Prostate gland (tissue), 2 donors: ENCODE results near the gene ANTKMT. TPM values are rescaled to one million over a fixed set of nuclear protein-coding genes. Genes with fewer than 3 reads are reported as not detected.
A peak's percentile ranks its signal among the peaks of the same experiment; 100 is the strongest.

Source experiments
- DNase-seq: peaks from one replicate; pipeline ENCODE4 v3.0.0-alpha.2; 2019; ENCODE audit warnings: low spot score
- H3K27ac ChIP-seq, 2 donors: fragments of 200-600 bp; sonication (generic); 2 replicates each; pipeline ENCODE4 v1.5.1; 2017 to 2019
- H3K27me3 ChIP-seq: fragments of 200-600 bp; sonication (generic); replicated peaks from 2 replicates; pipeline ENCODE4 v1.5.1; 2019; ENCODE audit not compliant: insufficient read depth
- H3K36me3 ChIP-seq, 2 donors: fragments of 200-600 bp; sonication (generic); 1 replicate in 1 of 2; 2 replicates in 1 of 2; pipeline versions ENCODE4 v1.5.1 to v1.8.1; 2017 to 2019
- H3K4me1 ChIP-seq: fragments of 200-600 bp; sonication (generic); replicated peaks from 2 replicates; pipeline ENCODE4 v1.5.1; 2019
- H3K4me3 ChIP-seq, 2 donors: fragments of 200-600 bp; sonication (generic); 2 replicates each; pipeline ENCODE4 v1.5.1; 2017 to 2019
- H3K9me3 ChIP-seq: fragments of 200-600 bp; sonication (generic); 2 replicates; pipeline ENCODE4 v1.5.1; 2017
- POLR2A ChIP-seq: fragments of 450-650 bp; IDR thresholded peaks from one replicate; pipeline ENCODE4 v1.6.1; 2016; ENCODE audit warnings: antibody characterized with exemption, mild to moderate bottlenecking
- POLR2AphosphoS5 ChIP-seq: sonication (generic); formaldehyde crosslinking; IDR thresholded peaks from one replicate; pipeline ENCODE4 v1.6.1; 2017; ENCODE audit warnings: antibody characterized with exemption
- WGBS: methylation state at CpG from one replicate; pipeline ENCODE4 v1.1.5; 2018; 5-methylcytosine and 5-hydroxymethylcytosine counted together
- intact Hi-C: fragments of 100-400 bp; cut with DNase I; formaldehyde crosslinking; loops from one replicate; pipeline ENCODE4 v1.14.2; 2022
- total RNA-seq, 2 donors: library from RNA; depleted of rRNA; stranded (reverse); fragments of >200 nt; gene quantifications; one replicate each; pipeline ENCODE4 v1.1.0, GENCODE V29; 2016
- TF ChIP-seq, protein P1 (sequence below), 4 experiments: fragments of 200-600 bp in 2 of 4; fragments of 450-650 bp in 2 of 4; sonication (generic) in 2 of 4; IDR thresholded peaks; 1 replicate in 3 of 4; 2 replicates in 1 of 4; pipeline ENCODE4 v1.5.1; 2016 to 2019; ENCODE audit warnings: antibody characterized with exemption in 4 of 4, mild to moderate bottlenecking in 2 of 4, moderate library complexity in 2 of 4

The ANTKMT gene
- total RNA-seq, 2 donors from 2014 or later = 55.3 to 73.1 TPM

DNA sequence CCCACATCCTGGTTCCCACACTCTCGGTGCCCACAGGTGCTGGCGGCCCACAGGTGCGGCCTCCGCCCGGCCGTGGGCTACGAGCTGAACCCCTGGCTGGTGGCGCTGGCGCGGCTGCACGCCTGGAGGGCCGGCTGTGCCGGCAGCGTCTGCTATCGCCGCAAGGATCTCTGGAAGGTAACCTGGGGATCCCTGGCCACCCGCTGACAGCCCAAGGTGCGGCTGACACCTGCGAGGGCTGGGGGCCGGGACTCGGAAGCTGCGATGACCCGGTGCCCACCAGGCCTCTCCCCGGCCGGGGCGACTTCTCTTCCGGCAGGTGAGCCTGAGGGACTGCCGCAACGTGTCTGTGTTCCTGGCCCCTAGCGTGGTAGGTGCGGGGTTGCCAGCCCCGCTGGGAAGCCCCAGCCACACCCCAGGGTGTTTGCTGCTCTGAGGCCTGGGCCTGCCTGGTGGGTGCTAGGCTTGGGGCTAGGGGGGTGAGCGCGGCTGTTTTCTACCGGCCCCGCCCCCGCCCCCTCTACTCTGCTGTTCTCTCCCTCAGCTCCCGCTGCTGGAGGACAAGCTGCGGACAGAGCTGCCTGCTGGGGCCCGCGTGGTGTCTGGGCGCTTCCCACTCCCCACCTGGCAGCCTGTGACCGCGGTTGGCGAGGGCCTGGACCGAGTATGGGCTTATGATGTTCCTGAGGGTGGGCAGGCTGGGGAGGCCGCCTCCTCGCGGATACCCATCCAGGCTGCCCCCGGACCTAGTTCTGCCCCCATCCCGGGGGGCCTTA is 1.0 kb downstream of the ANTKMT start:
- no peaks in the 10 kb centered on the region for H3K36me3 ChIP-seq
- no peak for DNase-seq
- H3K4me3 ChIP-seq = peak overlapping the region; percentile 61 to 79
- intact Hi-C loops = no loop called here
- H3K4me1 ChIP-seq = peaks cover 15% of the 10 kb centered on the region
- WGBS = 89% methylated on average over 46 of the region's 51 CpGs
- H3K27ac ChIP-seq = peak overlapping the region in 1 of 2 donors; percentile 76
- no peaks in the 10 kb centered on the region for H3K9me3 ChIP-seq
- TF ChIP-seq POLR2AphosphoS5 (no peak), POLR2A (no peak)
- TF ChIP-seq, protein P1, sequence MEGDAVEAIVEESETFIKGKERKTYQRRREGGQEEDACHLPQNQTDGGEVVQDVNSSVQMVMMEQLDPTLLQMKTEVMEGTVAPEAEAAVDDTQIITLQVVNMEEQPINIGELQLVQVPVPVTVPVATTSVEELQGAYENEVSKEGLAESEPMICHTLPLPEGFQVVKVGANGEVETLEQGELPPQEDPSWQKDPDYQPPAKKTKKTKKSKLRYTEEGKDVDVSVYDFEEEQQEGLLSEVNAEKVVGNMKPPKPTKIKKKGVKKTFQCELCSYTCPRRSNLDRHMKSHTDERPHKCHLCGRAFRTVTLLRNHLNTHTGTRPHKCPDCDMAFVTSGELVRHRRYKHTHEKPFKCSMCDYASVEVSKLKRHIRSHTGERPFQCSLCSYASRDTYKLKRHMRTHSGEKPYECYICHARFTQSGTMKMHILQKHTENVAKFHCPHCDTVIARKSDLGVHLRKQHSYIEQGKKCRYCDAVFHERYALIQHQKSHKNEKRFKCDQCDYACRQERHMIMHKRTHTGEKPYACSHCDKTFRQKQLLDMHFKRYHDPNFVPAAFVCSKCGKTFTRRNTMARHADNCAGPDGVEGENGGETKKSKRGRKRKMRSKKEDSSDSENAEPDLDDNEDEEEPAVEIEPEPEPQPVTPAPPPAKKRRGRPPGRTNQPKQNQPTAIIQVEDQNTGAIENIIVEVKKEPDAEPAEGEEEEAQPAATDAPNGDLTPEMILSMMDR (IDR thresholded peaks at IDR 0.05) = no peak
- H3K27me3 ChIP-seq = no peaks in the 10 kb centered on the region

DNA sequence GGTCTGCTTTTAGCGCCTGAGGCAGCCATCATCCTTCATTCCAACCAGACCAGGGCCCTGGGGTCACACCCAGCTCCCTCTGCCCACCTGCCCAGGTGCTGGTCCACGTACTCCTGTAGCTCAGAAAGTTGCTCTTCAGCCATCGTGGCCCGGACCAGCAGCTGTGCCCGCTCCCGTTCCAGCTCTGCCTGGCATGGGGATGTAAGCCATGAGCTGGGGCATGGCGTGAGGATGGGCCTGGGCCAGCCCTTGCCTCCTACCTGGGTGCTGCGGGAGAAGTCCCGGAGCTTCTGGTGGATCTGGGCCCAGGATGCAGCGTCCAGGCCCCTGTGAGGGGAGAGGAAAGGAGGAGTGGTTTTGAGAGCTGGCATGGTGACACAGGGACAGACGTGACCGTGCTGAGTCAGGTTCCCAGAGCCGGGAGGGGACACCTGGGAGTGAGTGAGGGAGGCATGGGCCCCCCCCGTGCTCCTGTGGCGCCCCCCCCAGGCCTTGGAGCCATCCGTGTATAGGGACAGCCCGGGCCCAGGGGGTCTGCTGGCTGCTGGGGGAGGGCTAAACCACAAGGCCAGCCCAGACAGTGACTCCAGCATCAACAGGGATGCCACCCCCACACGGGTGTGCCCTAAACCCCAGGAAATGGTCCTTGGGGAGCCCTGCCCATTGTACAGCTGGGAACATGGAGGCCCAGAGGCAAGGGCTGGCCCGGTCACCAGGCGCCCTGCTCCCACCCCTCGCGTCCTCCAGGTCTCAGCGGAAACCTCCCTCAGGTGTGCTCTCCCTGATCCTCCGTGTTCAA is 2.1 kb downstream of the ANTKMT start:
- TF ChIP-seq, protein P1 (IDR thresholded peaks at IDR 0.05) = no peak
- no peak for TF ChIP-seq POLR2A
- intact Hi-C loops = no loop called here
- H3K4me3 ChIP-seq = no peak overlapping the region
- peaks cover 25% of the 10 kb centered on the region for H3K4me1 ChIP-seq
- no peaks in the 10 kb centered on the region for H3K9me3 ChIP-seq
- H3K27ac ChIP-seq = no peak overlapping the region
- no peak for DNase-seq
- H3K36me3 ChIP-seq = no peaks in the 10 kb centered on the region
- WGBS = 85% methylated on average over 24 of the region's 24 CpGs
- H3K27me3 ChIP-seq = no peaks in the 10 kb centered on the region

DNA sequence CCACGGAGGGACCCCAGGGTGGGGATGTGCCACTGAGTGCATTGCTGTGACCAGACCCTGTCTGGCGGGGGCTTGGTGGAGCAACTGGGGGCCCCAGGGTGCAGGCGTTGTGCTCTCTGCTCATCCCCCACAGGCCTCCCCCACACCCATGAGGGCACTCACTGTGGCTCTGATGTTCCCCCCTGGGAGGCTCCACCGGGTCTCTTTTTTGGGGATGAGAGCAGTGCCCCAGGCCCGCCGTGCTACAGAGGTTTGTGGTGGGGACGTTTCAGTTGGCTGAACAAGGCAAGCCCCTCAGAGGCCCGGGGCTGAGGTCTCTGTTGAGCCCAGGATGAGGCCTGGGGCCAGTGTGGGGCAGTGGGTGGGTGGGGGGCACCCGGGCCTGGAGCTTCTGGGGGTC is 2.7 kb downstream of the ANTKMT start:
- Histone ChIP-seq H3K4me3 (no peak overlapping the region), H3K36me3 (no peaks in the 10 kb centered on the region), H3K9me3 (no peaks in the 10 kb centered on the region), H3K27me3 (no peaks in the 10 kb centered on the region), H3K27ac (no peak overlapping the region), H3K4me1 (peaks cover 32% of the 10 kb centered on the region)
- TF ChIP-seq POLR2AphosphoS5 = no peak
- no peak for DNase-seq
- WGBS = 83% methylated on average over 9 of the region's 9 CpGs
- intact Hi-C loops = no loop called here

DNA sequence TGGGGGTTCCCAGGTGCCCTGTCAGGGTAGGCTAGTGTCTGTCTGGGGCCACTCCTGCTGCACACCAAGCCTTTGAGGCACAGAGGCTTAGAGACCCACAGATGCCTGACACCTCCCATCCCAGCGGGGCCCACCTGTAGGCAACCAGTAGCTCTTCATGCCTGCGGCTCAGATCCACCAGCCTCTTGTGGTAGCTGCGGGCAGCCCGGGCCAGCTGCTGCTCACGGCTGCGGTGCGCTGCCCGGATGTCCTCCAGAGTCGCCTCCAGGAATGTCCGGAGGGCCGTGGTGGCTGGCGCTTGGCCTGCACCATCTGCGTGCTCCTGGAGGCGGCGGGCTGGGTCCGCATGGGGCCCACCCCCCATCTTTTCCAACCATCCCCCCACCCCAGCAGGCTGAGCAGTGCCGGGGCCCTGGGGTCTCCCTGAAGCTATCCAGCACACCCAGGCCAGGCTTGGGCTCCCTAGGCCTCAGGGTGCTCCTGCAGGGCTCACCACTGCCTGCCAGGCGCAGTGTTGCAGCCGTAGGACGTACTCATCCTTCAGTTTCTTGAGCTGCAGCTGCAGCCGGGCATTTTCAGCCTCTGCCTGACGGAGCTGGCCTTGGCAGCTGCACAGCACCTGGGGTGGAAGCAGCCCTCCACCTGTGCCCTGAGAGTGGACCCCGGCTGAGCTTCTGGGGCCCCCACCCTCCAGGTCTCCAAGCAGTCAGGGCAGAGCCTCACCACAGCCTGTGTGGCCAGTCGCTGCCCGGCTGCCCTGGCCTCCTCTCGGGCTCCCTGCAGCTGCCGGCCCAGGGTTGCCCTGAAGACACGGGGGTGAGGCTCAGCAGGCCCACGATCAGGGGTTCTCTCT is 3.5 kb downstream of the ANTKMT start:
- intact Hi-C loops = no loop called here
- no peaks in the 10 kb centered on the region for H3K27me3 ChIP-seq

More for the DNA sequence above, 3.5 kb downstream of the ANTKMT start:
- TF ChIP-seq, protein P1 (IDR thresholded peaks at IDR 0.05) = no peak
- TF ChIP-seq POLR2AphosphoS5 (no peak), POLR2A (no peak)
- Histone ChIP-seq H3K4me1 (peaks cover 33% of the 10 kb centered on the region), H3K27ac (no peak overlapping the region), H3K9me3 (no peaks in the 10 kb centered on the region), H3K4me3 (no peak overlapping the region), H3K36me3 (no peaks in the 10 kb centered on the region)
- DNase-seq = no peak
- WGBS = 82% methylated on average over 24 of the region's 29 CpGs
